GM21423 (cell line): ENCODE results near the gene UACA.
"Not testable (repeated sequence)": the region's sequence is repeated elsewhere in the genome, so short reads cannot be mapped to it uniquely, and the experiment has no call there.

Source experiments
- ATAC-seq: cut with Tn5 transposase; IDR thresholded peaks from one replicate; pipeline ENCODE4 v1.9.1; 2021; ENCODE audit warnings: mild to moderate bottlenecking, moderate library complexity; ENCODE audit not compliant: unreplicated experiment

UACA gene

DNA sequence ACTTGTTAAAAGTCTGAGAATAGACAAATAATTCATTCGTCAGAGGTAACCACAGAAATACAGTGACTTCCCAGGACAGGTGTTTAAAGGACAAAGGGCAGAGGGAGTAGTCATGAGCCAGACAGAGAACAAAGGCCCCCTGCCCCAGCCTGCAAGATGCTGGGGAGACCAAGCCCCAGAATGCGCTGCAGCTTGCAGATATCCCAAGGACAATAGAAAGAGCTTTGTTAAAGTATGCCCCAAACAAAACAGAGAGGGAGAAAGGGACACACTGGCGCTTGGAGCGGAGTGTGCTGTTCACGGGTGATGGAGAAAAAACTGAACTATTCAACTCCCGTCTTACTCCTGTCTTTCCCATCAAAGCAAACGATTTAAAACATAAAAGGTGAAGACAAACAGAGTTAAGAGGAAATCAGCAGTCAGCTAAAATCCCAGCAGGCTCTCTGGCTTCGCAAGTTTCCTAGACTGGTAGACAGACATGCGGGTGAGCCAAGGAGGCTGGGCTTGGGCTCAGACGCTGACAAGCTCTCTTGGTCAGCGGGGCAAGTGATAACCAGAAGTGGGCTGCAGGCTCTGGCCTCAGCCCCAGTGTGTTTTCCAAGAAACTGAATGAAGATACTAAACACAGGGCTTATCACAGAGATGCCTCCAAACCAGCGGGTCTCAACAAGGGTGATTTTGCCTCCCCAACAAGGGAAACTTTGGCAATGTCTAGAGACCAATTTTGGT is 130.1 kb downstream of the UACA start:
- ATAC-seq, result no peak

GRCh38 chr15:70632491-70633102 is 130.8 kb downstream of the UACA start:
- ATAC-seq, result no peak

DNA sequence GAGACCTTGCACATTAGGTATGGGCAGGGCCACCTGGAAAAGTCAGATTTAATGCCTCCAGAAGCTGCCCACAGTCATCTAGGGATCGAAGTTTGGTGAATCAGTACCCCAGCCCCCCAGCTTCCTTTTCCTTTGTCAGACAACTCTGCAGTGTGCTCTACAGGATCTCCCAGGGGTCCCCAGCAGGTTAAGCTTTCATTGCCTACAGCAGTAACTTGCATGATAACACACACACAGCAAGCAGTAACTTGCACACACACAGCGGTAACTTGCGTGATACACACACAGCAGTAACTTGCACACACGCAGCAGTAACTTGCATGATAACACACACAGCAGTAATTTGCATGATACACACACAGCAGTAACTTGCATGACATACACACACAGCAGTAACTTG is 131.3 kb downstream of the UACA start:
- no peak for ATAC-seq

GRCh38 chr15:70629735-70630273 is 133.6 kb downstream of the UACA start:
- ATAC-seq, result no peak

DNA sequence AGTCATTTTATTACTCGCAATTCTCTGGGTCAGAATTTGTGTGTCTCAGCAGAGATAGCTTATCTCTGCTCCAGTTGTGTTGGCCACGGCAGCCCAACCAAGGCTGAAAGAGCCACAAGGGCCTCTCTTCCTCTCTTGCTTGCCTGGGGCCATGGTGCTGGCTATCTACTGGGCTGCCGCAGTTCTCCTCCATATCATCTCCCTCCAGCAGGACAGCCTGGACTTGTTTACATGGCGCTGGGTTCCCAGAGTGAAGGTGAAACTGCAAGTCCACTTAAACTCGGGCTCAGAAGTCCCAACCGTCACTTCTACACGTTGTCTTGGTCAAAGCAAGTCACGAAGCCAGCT is 134.8 kb downstream of the UACA start:
- no peak for ATAC-seq

- no peak for ATAC-seq
These were observed 135.4 kb downstream of the UACA start for GRCh38 chr15:70627734-70628548.

DNA sequence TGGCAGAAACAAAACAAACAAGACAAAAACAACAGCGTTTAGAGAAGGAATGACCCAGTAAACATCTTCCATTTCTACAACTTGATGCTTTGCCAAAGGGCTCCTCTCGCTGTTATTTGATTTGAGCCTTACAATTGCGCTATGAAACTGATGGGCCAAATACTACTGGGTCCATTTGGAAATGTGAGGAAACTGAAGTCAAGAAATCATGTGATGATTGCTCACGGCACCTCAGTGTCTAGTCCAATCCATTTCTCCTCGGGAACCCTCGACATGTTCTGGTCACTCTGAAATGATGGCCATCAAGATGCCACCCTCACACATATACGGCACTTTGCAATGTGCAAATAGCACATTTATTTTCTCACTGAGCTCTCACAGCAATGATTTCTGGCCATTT is 136.0 kb downstream of the UACA start:
- ATAC-seq, result no peak

- ATAC-seq, result no peak
These were observed 137.9 kb downstream of the UACA start for GRCh38 chr15:70625438-70625837.

- ATAC-seq, result no peak
These were observed 138.3 kb downstream of the UACA start for GRCh38 chr15:70625011-70625410.

GRCh38 chr15:70618929-70619328 is 144.4 kb downstream of the UACA start:
- ATAC-seq, result no peak

DNA sequence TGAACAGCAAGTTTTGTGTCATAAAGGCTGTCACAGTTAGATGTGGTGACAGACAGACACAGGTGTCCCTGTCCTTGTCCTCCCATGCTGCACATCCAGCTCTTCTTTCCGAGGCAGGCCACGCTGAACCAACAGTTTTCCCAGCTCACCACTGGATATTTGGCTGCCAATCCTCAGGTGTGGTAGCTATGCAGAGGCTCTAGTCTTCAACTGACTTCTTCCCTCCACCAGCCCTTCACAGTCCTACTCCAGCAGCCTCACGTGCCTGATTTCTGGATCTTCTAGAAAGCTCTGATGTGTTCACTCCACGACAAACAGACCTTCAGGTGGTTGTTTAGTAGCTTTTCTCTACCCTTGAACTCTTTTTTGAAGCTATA is 145.5 kb downstream of the UACA start:
- no peak for ATAC-seq

- ATAC-seq, result no peak
These were observed 146.1 kb downstream of the UACA start for GRCh38 chr15:70617076-70617910.

DNA sequence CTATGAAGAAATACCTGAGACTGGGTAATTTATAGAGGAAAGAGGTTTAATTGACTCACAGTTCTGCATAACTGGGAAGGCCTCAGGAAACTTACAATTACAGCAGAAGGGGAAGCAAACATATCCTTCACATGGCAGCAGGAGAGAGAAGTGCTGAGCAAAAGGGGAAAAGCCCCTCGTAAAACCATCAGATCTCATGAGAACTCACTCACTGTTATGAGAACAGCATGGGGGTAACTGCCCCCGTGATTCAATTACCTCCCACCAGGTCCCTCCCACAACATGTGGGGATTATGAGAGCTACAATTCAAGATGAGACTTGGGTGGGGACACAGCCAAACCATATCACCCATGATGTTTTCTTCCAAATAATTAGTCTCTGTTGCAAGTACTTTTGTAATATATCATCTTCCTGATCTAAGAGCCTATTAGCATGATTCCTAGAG is 147.0 kb downstream of the UACA start:
- ATAC-seq, result not testable (repeated sequence)

GRCh38 chr15:70615435-70616310 is 147.7 kb downstream of the UACA start:
- no peak for ATAC-seq

DNA sequence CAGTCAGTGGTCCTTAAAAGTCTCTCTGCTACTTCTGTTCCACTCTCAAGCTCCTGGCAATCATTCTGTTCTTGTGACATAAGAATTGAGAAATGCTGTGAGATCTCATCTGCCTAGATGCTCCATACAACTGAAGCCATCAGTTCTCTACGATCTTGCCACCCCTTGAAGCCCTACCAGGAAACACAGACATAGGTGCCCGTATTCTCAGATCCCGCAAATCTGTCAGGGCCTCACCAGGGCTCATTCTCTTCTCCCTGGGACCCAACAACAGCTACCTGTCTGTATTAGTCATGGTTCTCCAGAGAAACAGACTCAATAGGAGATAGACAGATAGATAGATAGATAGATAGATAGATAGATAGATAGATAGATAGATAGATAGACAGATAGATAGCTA is 149.1 kb downstream of the UACA start:
- no peak for ATAC-seq

GRCh38 chr15:70613271-70613670 is 150.1 kb downstream of the UACA start:
- ATAC-seq, result no peak

- ATAC-seq, result no peak
These were observed 152.1 kb downstream of the UACA start for GRCh38 chr15:70611286-70611685.

GRCh38 chr15:70610541-70610940 is 152.8 kb downstream of the UACA start:
- no peak for ATAC-seq

- ATAC-seq, result no peak
These were observed 153.5 kb downstream of the UACA start for GRCh38 chr15:70609889-70610288.

DNA sequence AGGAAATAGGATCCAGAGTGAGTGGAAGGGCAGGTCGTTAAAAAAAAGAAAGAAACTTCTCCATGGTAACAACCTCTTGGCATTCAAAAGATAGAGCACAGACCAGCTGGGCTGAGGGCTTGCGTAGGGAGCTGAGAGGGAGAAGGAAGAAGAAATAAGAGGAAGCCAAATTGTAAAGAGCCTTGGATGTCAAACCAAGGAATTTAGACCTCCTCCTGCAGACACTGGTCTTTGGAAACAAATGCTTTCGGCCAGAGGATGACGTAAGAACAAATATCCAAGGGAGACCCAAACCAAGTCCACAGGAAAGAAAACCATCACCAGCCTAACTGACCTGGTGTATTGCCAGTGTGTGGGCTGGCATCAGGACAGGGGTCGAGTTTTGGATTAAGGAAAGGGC is 155.2 kb downstream of the UACA start:
- ATAC-seq, result no peak
